ENCODE results near the gene RREB1. TPM values are rescaled to one million over a fixed set of nuclear protein-coding genes. Genes with fewer than 3 reads are reported as not detected.

RREB1 gene
- total RNA-seq, 2 donors from 2014 or later, result 34.7 to 48.1 TPM

DNA sequence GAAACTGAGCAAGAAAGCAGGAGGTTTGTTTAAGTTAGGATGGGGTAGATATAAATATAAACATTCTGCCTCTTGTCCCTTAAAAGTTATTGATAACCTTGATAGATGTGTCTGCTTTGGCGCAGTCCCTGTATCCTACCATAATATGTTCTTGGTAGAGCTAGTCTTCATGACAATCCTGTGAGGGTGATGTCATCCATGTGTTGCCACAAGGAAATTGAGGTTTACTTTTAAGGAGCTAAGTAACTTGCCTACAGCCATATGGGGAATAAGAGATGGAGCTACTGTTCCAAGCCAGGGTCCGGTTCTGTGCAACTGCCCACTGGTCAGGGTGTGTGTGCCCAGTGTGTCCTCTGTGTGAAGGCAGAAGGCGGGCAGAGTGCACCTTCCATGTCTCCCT lies 126.8 kb downstream of the RREB1 start:
- no peaks in the 10 kb centered on the region for H3K9me3 ChIP-seq (ENCODE audit: control insufficient read depth, low read length, poor library complexity, severe bottlenecking)
- Mint-ChIP-seq H3K4me1 (peaks cover 14% of the 10 kb centered on the region), H3K27ac (peak overlapping the region; percentile 47), H3K4me3 (no peak overlapping the region), H3K27me3 (no peaks in the 10 kb centered on the region), H3K36me3 (ENCODE audit: low read depth) (peaks cover 7% of the 10 kb centered on the region)
- no peak for DNase-seq
- ATAC-seq, result no peak

DNA sequence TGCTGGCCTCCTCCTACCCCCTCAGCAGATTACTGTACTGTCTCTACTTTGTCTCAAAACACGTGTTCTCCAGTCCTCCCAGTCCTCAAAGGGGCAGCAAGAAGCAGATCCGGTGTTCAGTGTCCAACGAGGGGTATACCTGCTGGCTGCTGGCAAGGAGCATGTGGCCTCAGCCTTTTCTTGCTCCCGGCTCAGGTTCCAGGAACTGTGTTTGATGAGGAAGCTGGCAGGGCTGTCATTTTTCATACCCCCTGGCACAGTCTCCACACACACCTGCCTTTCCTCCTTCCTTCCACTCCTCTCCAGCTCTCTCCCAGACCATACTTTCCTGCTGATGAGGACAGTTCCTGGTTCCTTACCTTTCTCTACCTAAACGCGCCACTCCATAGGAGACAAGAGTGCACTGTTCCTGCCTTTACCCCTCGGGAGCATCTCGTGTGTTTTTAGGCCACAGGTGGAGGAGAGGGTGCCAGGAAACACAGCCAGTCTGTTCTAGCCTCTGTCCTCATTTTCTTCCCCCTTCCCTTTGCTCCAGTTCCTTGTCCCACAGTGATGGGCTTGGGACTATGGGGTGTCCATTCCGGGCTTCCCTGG lies 128.0 kb downstream of the RREB1 start:
- no peak for DNase-seq
- ATAC-seq, result no peak
- H3K9me3 ChIP-seq (ENCODE audit: control insufficient read depth, low read length, poor library complexity, severe bottlenecking), result no peaks in the 10 kb centered on the region
- no peak overlapping the region for H3K4me3 Mint-ChIP-seq
- H3K4me1 Mint-ChIP-seq, result peaks cover 14% of the 10 kb centered on the region
- no peaks in the 10 kb centered on the region for H3K27me3 Mint-ChIP-seq
- H3K27ac Mint-ChIP-seq, result peak overlapping the region; percentile 83
- peaks cover 5% of the 10 kb centered on the region for H3K36me3 Mint-ChIP-seq (ENCODE audit: low read depth)

DNA sequence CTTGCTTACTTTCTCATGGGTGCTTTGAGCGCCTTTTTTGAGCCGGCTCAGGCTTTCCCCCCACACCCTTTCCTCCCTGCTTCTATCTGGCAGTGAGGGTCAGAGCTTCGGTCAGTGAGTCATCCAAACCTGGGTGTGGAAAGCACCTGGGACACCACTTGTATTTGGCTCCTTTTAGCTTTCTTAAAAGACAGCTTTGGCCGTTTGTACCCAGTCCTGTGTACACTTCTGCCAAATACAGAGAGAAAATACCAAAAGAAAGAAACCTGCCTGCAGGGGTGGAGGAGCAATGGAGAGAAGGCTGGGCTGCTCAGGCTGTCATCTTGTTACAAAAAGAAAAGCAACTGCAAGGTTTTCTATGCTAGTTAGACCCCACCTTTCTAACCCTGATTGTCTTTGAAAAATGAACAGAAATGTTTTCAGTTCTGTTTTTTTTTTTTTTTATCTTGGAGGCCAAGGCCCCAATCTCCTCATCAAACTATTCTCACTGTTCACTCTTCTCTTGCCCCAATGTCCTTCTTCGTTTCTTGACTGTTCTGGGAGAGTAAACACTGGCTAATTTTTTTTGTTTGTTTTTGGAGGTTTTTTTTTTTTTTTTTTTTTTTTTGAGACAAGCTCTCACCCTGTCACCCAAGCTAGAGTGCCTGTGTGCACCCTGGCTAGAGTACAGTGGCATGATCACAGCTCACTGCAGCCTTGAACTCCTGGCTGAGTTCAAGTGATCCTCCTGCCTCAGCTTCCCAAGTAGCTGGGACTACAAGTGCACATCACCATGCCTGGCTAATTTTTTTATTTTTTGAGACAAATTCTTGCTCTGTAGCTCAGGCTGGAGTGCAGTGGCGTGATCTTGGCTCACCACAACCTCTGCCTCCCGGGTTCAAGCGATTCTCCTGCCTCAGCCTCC lies 128.8 kb downstream of the RREB1 start:
- DNase-seq (no peak), ATAC-seq (no peak)
- Mint-ChIP-seq H3K27me3 (no peaks in the 10 kb centered on the region), H3K4me1 (peaks cover 18% of the 10 kb centered on the region), H3K27ac (peak overlapping the region; percentile 83), H3K36me3 (ENCODE audit: low read depth) (peaks cover 7% of the 10 kb centered on the region), H3K4me3 (no peak overlapping the region)
- no peaks in the 10 kb centered on the region for H3K9me3 ChIP-seq (ENCODE audit: control insufficient read depth, low read length, poor library complexity, severe bottlenecking)

DNA sequence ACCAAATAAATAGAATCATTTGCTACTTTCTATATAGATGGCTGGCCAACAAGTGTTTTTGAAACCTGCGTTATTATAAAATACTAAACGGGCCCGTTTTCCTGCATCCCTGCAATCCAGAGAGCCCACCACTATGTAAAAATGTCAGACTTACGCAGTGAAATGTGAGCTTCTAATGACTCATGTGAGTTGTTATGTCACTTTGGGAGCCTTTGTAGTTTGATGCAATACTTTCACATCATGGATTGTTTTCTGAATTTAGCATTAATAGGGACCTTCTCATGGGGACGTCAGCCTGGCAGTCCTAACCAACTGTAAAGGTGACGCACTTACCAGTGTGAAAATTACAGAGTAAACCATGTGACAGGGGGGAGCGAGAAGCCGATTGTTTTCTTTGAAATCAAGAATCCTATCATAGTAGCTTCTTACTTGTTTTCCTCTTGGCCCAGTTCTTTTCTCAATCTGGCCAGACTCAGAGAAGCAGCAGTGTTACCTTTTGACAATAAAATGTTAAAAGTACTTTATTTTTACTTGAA lies 130.0 kb downstream of the RREB1 start:
- ATAC-seq (no peak), DNase-seq (no peak)
- H3K9me3 ChIP-seq (ENCODE audit: control insufficient read depth, low read length, poor library complexity, severe bottlenecking), result no peaks in the 10 kb centered on the region
- no peaks in the 10 kb centered on the region for H3K27me3 Mint-ChIP-seq
- H3K4me3 Mint-ChIP-seq, result no peak overlapping the region
- H3K4me1 Mint-ChIP-seq, result peaks cover 18% of the 10 kb centered on the region
- peaks cover 5% of the 10 kb centered on the region for H3K36me3 Mint-ChIP-seq (ENCODE audit: low read depth)
- H3K27ac Mint-ChIP-seq, result no peak overlapping the region

DNA sequence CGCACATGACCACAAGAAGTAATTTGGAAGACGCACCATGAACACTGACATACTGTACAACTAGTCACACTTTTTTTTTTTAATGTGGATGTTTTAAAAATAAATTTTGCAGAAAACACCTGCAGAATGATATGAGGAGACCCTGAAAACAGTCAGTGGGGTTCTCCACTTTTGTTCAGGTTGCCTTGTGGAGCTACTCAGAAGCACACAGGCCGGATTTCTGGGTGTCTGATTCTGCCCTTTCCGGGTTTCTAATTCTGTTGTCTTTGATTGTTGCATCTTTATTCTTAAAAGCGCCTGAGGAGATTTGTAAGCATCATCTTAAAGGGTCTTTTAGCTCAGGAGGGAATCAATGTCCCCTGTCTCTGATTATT lies 130.8 kb downstream of the RREB1 start:
- H3K27ac Mint-ChIP-seq, result no peak overlapping the region
- no peak for DNase-seq
- ATAC-seq, result no peak

DNA sequence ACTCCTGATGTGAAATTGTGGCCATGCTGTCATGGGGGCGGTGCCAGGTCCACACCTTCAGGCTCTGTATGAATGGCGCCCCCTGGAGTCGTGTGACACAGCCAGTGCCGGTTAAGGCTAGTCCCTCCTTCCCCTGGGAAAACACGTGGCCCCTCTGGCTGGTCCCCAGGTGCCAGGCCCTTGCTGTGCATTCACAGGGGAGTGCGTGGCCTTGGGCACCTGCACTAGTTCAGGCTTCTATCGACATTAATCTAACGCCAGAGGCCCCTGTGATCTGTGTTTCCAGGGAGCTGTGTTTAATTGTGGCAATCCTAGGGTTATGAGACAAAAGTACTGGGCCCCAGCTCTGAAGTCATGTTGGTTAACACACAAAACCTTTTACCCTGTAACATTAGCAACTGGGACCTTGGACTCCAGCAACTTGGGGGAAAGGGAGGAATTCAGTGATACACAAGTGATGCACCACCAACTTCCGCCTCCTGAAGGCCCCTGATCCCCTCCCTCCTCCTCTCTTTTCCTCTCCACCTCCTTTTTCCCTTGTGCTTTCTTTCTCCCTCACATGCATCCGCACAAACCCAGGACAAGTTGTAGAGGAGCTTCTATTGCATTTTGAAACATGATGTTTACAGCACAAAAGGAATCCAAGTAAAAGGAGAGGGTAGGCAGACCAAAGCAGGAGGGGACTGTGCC lies 131.3 kb downstream of the RREB1 start:
- DNase-seq (peak; percentile 26 to 55 (median 37)), ATAC-seq (peak; percentile 74)
- no peaks in the 10 kb centered on the region for H3K9me3 ChIP-seq (ENCODE audit: control insufficient read depth, low read length, poor library complexity, severe bottlenecking)
- Mint-ChIP-seq H3K36me3 (ENCODE audit: low read depth) (peaks cover 5% of the 10 kb centered on the region), H3K27me3 (no peaks in the 10 kb centered on the region), H3K4me3 (no peak overlapping the region), H3K27ac (no peak overlapping the region), H3K4me1 (peaks cover 22% of the 10 kb centered on the region)

More for the DNA sequence above, 130.8 kb downstream of the RREB1 start:
- H3K36me3 Mint-ChIP-seq (ENCODE audit: low read depth), result peaks cover 5% of the 10 kb centered on the region
- H3K4me1 Mint-ChIP-seq, result peaks cover 24% of the 10 kb centered on the region
- H3K9me3 ChIP-seq (ENCODE audit: control insufficient read depth, low read length, poor library complexity, severe bottlenecking), result no peaks in the 10 kb centered on the region
- H3K27me3 Mint-ChIP-seq, result no peaks in the 10 kb centered on the region
- H3K4me3 Mint-ChIP-seq, result no peak overlapping the region

DNA sequence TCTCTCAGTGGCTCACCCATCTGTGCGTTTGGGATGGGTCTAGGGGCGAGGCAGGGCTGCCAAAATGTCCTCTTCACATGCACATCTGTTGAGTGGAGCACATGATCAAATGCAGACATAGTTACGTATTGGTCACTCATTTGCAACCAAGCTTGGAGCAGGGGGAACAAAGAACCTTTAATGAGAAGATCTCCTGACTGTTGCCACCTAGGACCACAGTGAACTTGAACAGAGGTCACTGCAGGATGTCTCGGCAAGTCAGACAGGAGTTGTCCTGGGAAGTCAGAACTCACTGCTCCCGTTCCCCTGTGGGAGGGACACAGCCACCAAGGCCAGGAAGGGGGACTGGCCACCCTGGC lies 131.8 kb downstream of the RREB1 start:
- no peak for DNase-seq

DNA sequence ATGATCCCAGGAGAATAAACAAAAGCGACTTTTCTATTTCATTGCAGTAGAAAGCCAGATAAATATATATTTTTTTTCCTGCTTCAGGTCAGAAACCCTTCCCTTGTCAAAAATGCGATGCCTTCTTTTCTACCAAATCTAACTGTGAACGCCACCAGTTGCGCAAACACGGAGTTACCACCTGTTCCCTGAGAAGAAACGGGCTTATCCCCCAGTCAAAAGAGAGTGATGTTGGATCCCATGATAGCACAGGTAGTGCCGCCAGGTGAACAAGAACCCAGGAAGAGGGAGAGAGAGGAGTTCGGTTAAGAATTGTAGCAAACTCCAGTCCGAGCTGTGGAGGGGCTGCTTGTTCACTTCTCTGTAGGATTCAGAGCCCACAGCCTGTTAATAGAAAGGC lies 132.6 kb downstream of the RREB1 start:
- Mint-ChIP-seq H3K4me3 (no peak overlapping the region), H3K27me3 (no peaks in the 10 kb centered on the region), H3K36me3 (ENCODE audit: low read depth) (peaks cover 2% of the 10 kb centered on the region), H3K27ac (no peak overlapping the region), H3K4me1 (peaks cover 22% of the 10 kb centered on the region)
- ATAC-seq, result no peak
- no peak for DNase-seq
- no peaks in the 10 kb centered on the region for H3K9me3 ChIP-seq (ENCODE audit: control insufficient read depth, low read length, poor library complexity, severe bottlenecking)

More for the DNA sequence above, 131.8 kb downstream of the RREB1 start:
- H3K27me3 Mint-ChIP-seq, result no peaks in the 10 kb centered on the region
- H3K4me3 Mint-ChIP-seq, result no peak overlapping the region
- peaks cover 2% of the 10 kb centered on the region for H3K36me3 Mint-ChIP-seq (ENCODE audit: low read depth)
- H3K27ac Mint-ChIP-seq, result no peak overlapping the region
- no peak for ATAC-seq
- H3K9me3 ChIP-seq (ENCODE audit: control insufficient read depth, low read length, poor library complexity, severe bottlenecking), result no peaks in the 10 kb centered on the region
- H3K4me1 Mint-ChIP-seq, result peaks cover 22% of the 10 kb centered on the region

DNA sequence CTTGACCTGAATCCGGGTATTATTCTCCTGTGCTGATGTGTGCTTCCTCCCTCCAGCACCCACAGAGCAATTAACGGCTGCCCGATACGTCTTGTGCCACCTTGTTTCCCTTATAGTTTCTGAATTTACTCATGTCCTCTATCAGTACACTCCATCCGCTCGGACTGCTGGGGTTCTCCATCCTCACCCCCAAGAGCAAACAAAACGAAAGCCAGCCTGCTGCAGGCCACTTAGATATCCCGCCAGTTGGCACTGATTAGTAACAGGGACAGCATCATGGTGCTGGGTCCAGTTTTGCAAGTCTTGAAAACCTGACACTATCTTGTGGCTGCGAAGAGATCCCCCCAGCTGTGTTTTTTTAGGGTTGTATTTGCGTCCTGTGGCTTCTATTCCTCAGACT lies 133.4 kb downstream of the RREB1 start:
- no peaks in the 10 kb centered on the region for H3K9me3 ChIP-seq (ENCODE audit: control insufficient read depth, low read length, poor library complexity, severe bottlenecking)
- ATAC-seq (no peak), DNase-seq (no peak)
- Mint-ChIP-seq H3K27ac (peak overlapping the region; percentile 82), H3K4me1 (peaks cover 19% of the 10 kb centered on the region), H3K27me3 (no peaks in the 10 kb centered on the region), H3K36me3 (ENCODE audit: low read depth) (peaks cover 2% of the 10 kb centered on the region), H3K4me3 (no peak overlapping the region)

DNA sequence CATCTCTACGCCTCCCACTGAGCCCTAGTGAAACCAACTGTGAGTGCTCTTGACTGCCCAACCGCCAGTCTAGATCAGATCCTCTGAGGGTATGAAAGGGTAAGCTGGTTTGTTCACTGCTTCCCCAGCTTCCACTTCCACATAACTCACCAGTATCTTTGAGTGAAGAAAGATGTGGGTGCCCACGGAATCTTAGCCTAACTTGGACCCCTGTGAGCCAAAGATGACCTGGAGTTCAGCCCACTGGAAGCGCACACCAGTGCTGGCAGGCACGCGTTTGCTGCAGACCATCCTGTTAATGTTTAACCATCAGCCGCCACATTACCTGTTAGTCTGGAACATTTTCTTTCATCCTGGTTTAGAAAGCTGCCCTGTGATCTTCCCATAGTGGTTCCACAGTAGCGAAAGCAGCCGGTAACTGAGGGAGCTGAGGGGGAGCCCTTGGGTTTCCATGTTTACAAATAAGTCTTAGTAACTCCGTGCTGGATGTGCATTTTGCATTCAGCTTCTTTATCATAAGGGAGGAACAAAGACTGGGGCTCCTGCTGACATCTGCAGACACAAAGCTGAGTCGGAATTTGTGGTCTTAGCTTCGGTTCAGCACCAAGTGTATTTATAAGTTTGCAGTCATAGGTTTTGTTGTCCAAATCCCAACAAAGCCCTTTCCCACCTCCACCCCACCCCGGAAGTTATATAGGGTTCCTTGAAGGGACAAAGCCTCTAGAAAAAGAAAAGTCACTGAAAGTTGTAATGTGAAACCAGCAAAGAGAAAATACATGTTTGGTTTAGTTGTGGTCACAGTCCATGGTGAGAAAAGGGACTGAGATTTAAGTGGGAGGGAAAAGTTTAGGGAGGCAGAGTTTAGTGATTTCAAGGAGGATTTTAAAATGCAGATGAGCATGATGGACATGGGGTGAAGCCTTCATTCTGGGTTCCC lies 134.2 kb downstream of the RREB1 start:
- no peak for ATAC-seq
- Mint-ChIP-seq H3K36me3 (ENCODE audit: low read depth) (peaks cover 2% of the 10 kb centered on the region), H3K4me3 (no peak overlapping the region), H3K4me1 (peaks cover 19% of the 10 kb centered on the region), H3K27me3 (no peaks in the 10 kb centered on the region), H3K27ac (peak overlapping the region; percentile 82)
- DNase-seq, result no peak
- no peaks in the 10 kb centered on the region for H3K9me3 ChIP-seq (ENCODE audit: control insufficient read depth, low read length, poor library complexity, severe bottlenecking)

DNA sequence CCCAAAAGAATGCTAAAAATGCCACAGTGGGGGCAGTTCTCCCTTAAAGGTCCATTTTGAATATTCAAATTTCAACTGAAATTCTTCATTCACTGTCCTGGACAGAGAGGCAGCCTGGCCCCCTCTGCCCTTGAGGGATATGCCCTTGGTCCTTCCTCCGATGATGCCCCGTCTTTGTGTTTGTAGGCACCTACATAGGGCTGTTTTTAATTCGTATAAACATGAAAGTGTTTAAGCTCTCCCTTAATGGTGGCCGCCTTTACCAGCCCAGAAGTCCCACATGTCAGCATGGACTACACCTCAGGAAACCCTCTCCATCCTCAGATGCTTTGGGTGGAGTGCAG lies 135.0 kb downstream of the RREB1 start:
- H3K4me1 Mint-ChIP-seq, result peaks cover 19% of the 10 kb centered on the region
- no peak for ATAC-seq

DNA sequence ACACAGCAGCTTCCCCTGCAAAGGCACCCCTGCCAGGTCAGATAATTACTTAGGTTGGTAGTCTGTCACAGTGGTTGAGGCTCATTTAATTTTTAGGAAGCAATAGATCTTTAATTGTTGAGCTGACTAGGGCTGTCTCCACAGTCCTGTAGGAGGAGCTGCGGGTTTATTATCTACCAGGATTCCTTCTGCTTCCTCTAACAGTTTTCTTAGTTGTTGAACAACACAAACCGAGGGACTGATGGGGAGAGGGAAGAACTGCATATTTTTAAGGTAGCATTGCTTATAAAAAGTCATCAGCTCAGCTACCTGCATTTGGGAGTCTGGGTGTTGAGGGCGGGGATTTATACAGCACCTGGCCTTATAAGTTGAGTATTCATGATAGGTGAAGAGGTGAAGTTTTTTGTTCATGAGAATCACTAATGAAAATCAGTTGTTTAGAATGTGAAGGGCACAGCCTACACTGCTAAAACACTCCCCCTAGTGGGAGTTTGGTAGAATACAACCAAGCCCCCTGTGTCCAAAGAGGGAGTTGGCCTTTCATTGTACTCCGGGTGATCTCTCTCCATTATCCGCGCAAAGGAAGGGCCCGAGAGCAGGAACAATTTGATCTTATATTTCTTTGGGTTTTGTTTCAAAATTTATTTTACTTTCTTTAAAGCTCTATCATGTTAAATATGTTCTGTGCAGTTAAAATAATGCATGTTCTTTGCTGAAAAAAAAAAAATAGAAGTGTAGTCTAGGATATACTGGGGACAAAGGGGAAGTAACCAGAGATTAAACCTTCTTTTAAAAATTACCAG lies 135.6 kb downstream of the RREB1 start:
- H3K27ac Mint-ChIP-seq, result peak overlapping the region; percentile 65
- H3K36me3 Mint-ChIP-seq (ENCODE audit: low read depth), result peaks cover 2% of the 10 kb centered on the region
- peak in 1 of 3 donors; percentile 30 for DNase-seq
- H3K9me3 ChIP-seq (ENCODE audit: control insufficient read depth, low read length, poor library complexity, severe bottlenecking), result no peaks in the 10 kb centered on the region
- no peaks in the 10 kb centered on the region for H3K27me3 Mint-ChIP-seq
- ATAC-seq, result peak; percentile 83
- peaks cover 19% of the 10 kb centered on the region for H3K4me1 Mint-ChIP-seq
- H3K4me3 Mint-ChIP-seq, result peak overlapping the region; percentile 25

More for the DNA sequence above, 135.0 kb downstream of the RREB1 start:
- H3K4me3 Mint-ChIP-seq, result no peak overlapping the region
- DNase-seq, result no peak
- no peaks in the 10 kb centered on the region for H3K27me3 Mint-ChIP-seq
- H3K27ac Mint-ChIP-seq, result peak overlapping the region; percentile 65
- H3K36me3 Mint-ChIP-seq (ENCODE audit: low read depth), result peaks cover 2% of the 10 kb centered on the region
- no peaks in the 10 kb centered on the region for H3K9me3 ChIP-seq (ENCODE audit: control insufficient read depth, low read length, poor library complexity, severe bottlenecking)

Measured in T-helper 17 cell (primary cell).